Aorta (tissue), 5 donors: ENCODE data around the gene KRT82. TPM values are rescaled to one million over a fixed set of nuclear protein-coding genes. Genes with fewer than 3 reads are reported as not detected.
"Not testable (repeated sequence)": the region's sequence is repeated elsewhere in the genome, so short reads cannot be mapped to it uniquely, and the experiment has no call there.

ENCODE experiments used
- ATAC-seq: fragments of 200-7000 bp; cut with Tn5 transposase; one replicate; pipeline ENCODE4 v1.9.1; 2022; ENCODE audit warnings: moderate library complexity; ENCODE audit not compliant: low FRiP score
- DNase-seq, 2 donors: peaks; one replicate each; pipeline ENCODE4 v3.0.0-alpha.2; 2020
- H3K27ac ChIP-seq, 2 donors: one replicate each; pipeline ENCODE4 v1.5.1; 2013; ENCODE audit warnings: low read length in 2 of 2, mild to moderate bottlenecking in 2 of 2, moderate library complexity in 2 of 2, control low read depth in 1 of 2, inconsistent platforms in 1 of 2, low read depth in 1 of 2
- H3K27me3 ChIP-seq, 2 donors: one replicate each; pipeline ENCODE4 v1.6.1; 2013; ENCODE audit warnings: control low read depth in 1 of 2, low read length in 1 of 2, mild to moderate bottlenecking in 1 of 2, moderate library complexity in 1 of 2; ENCODE audit not compliant: insufficient read depth in 2 of 2, control insufficient read depth in 1 of 2
- H3K36me3 ChIP-seq, 2 donors: one replicate each; pipeline ENCODE4 v1.6.1; 2013; ENCODE audit warnings: control low read depth in 1 of 2, low read length in 1 of 2, mild to moderate bottlenecking in 1 of 2; ENCODE audit not compliant: insufficient read depth in 2 of 2, control insufficient read depth in 1 of 2
- H3K4me1 ChIP-seq, 2 donors: one replicate each; pipeline ENCODE4 v1.6.1; 2013; ENCODE audit warnings: low read length in 2 of 2, control low read depth in 1 of 2, mild to moderate bottlenecking in 1 of 2, moderate library complexity in 1 of 2; ENCODE audit not compliant: insufficient read depth in 2 of 2, control insufficient read depth in 1 of 2
- H3K4me3 ChIP-seq, 2 donors: one replicate each; pipeline ENCODE4 v1.5.1; 2013; ENCODE audit warnings: low read length in 2 of 2, control low read depth in 1 of 2, mild to moderate bottlenecking in 1 of 2
- H3K9me3 ChIP-seq: one replicate; pipeline ENCODE4 v1.6.1; 2013; ENCODE audit warnings: mild to moderate bottlenecking, low read length; ENCODE audit not compliant: control insufficient read depth
- whole genome bisulfite sequencing, 2 donors: extraction: QIAGEN DNeasy Blood & Tissue Kit; methylation state at CpG; one replicate each; pipeline ENCODE4 v1.1.7; 2013; 5-methylcytosine and 5-hydroxymethylcytosine counted together
- intact Hi-C, 2 donors: fragments of 100-400 bp; cut with DNase I; formaldehyde crosslinking; loops; one replicate each; pipeline versions ENCODE4 v1.14.2 to v1.15.0; 2022
- long read RNA-seq, 2 donors: library from polyadenylated mRNA; unstranded; transcript quantifications; one replicate each; pipeline ENCODE4 v2.0.0, GENCODE V29; 2020 to 2021
- polyA plus RNA-seq, 2 donors: library from polyadenylated mRNA; stranded (reverse); fragments of 200-250 nt; gene quantifications; one replicate each; pipeline ENCODE4 v1.2.3, GENCODE V29; 2013
- total RNA-seq, 2 donors: library from RNA; stranded (reverse); fragmentation: NEBNext Ultra II Directional; extraction: Animal tissue kit (Norgen Biotek cat#: 25700); gene quantifications; one replicate each; pipeline ENCODE4 v1.2.1, GENCODE V29; 2021
- donor health status: healthy with polysubstance abuse.
- donor health status: Bipolar disorder and iron deficiency.
- donor health status: DM: no; HTN: no; CAD: no.
- donor health status: DM: no; HTN: no; CAD: no.
- donor health status: DM: yes; HTN: yes; CAD: no.

KRT82 gene
- total RNA-seq (not detected), polyA plus RNA-seq (not detected)
- long read RNA-seq, donor 1, result 0 reads
- long read RNA-seq, donor 2, result 0 reads

DNA sequence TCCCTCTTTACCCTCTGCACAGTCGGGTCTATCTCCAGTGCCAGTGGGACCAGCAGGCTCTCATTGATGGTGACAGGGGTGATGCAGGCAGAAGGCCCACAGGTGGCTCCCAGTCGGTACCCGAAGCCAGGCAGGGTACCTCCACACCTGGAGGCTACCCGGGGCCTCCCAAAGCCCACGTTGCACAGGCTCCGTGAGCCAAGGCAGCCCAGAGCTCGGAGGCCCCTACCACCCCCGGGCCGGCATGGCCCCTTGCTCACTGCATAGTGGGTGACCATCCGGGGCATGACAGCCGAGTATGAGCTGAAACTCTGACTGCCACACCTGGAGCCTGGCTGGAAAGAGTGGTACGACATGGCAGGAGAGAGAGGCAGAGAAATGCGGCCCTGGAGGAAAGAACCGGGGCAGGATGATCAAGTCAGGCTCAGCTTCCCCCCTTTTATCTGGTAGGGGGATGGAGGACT lies at the start of gene KRT82:
Gene KRT82, minus strand, starts transcription at position 414 of the 464 bp plus-strand sequence. Its CDS starts 58 bp downstream, at position 356.
- H3K9me3 ChIP-seq, result no peaks in the 10 kb centered on the region
- H3K4me1 ChIP-seq, result no peaks in the 10 kb centered on the region
- H3K27ac ChIP-seq, result no peak within 1 kb of the TSS
- no peak within 1 kb of the TSS for H3K4me3 ChIP-seq
- H3K27me3 ChIP-seq, result no peaks in the 10 kb centered on the region
- DNase-seq, result peak in 1 of 2 donors; percentile 49
- no peak for ATAC-seq
- intact Hi-C loops, result no loop called here
- no peaks in the 10 kb centered on the region for H3K36me3 ChIP-seq
- WGBS, 2 donors, result 93 to 97% methylated on average over 14 of the region's 14 CpGs

DNA sequence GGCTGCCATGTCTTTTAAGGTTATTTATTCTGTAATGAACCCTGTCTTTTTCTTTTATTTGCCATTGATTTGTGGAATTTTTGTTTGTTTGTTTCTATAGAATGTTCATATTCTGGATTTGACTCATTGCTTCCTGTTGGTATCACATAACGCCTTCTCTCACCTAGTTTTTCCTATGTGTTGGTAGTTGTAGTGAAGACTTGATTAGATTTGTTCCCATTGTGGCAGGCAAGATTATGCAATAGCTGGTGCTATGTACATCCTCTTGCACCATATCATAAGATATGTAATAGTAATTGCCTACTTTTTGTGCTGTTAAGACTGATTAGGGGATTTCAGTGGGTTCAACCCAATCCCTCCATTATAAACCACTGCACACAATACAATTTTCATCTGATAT lies 49.7 kb upstream of the KRT82 start:
- no peaks in the 10 kb centered on the region for H3K36me3 ChIP-seq
- H3K4me1 ChIP-seq, result no peaks in the 10 kb centered on the region
- no peak overlapping the region for H3K27ac ChIP-seq
- ATAC-seq (no peak), DNase-seq (no peak)
- intact Hi-C loops, result no loop called here
- H3K4me3 ChIP-seq, result no peak overlapping the region
- WGBS, 2 donors, result 74 to 88% methylated on average over 1 of the region's 1 CpG
- H3K9me3 ChIP-seq, result no peaks in the 10 kb centered on the region
- H3K27me3 ChIP-seq, result no peaks in the 10 kb centered on the region

DNA sequence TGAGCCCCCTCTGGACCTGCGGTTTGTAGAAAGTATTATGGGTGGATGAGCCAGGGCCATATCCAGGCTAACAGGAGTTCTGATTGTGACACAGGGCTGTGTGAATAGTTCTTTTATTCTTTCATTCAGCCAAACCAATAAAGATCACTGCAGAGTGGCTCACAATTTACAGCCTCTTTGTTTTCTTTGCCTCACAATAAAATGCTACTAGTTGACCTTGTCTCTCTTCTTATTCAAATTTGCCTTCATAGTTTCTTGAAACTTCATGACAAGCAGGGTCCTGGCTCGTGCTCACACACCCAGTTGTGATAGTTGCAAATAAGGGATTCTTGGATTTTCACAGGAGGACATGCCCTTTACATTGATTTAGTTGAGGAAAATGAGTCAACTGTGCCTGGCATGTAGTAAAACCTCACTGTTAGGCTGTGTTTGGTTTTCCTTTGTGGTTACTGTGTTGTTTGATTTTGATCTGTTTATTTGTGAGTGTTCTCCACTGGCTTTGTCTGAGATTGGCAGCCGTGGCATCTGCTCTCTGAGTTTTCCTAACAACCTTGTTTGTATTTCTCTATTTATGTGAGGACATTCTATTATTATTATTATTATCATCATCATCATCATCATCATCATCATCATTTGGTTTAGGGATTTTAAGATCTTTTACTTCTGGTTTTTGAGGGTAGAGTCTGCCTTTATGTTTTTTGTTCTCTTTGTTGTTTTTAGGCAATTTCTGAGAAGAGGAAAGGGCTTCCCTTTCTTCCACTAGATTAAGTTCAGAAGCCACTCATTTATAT lies 48.5 kb upstream of the KRT82 start:
- Histone ChIP-seq H3K4me3 (no peak overlapping the region), H3K9me3 (no peaks in the 10 kb centered on the region), H3K4me1 (no peaks in the 10 kb centered on the region), H3K27ac (no peak overlapping the region), H3K36me3 (no peaks in the 10 kb centered on the region), H3K27me3 (no peaks in the 10 kb centered on the region)
- 54 to 58% methylated on average over 3 of the region's 3 CpGs for WGBS, 2 donors
- DNase-seq, result no peak
- ATAC-seq, result no peak
- intact Hi-C loops, result no loop called here

DNA sequence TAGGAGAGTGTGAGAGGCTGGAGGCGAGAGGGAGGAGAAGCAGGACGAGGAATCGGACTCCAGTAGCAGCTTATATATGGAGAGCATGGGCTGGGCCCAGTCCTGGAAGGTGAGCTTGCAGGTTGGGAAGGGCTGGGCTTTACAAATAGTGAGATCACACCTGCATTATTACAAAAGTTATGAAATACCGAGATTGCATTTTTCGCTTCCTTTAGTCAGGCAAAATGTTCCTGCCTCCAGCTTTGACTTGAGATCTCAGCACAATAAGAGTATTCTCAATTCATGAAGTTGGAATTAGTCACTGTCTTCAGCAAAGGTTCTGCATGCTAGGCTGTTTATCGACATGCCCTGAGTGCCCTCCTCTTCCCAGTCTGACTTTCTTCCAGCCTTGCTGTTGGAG lies 46.0 kb upstream of the KRT82 start, which contains the start of gene KRT6B:
Gene KRT6B, minus strand, starts transcription at position 46 of the 400 bp plus-strand sequence. CDS start 68 bp downstream, outside the sequence.
- no peaks in the 10 kb centered on the region for H3K9me3 ChIP-seq
- WGBS, 2 donors, result 89 to 92% methylated on average over 6 of the region's 6 CpGs
- H3K27me3 ChIP-seq, result no peaks in the 10 kb centered on the region
- H3K4me3 ChIP-seq, result no peak within 1 kb of the TSS
- H3K4me1 ChIP-seq, result no peaks in the 10 kb centered on the region
- DNase-seq (no peak), ATAC-seq (peak; percentile 22)
- no peaks in the 10 kb centered on the region for H3K36me3 ChIP-seq
- intact Hi-C loops, result no loop called here
- H3K27ac ChIP-seq, result no peak within 1 kb of the TSS

DNA sequence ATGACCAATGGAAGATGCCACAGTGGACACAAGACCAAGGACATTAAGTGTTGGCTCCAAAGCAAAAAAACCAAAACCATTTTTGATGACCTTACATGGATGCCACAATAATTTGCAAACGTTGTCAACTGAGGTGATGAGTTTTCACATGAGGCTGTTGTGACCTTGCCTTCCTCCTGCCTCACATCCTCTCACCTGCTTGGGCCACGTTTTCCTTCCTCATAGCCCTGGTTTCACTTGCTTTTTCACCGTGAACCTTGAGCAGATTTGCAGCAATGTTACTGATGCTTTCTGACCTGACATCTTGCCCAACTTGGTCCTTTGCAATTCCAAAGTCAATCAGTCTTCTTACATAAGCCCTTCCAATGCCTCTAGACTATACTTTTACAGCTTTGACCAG lies 42.1 kb upstream of the KRT82 start:
- WGBS, 2 donors, result 61 to 64% methylated on average over 3 of the region's 3 CpGs
- ATAC-seq, result no peak
- Histone ChIP-seq H3K4me3 (no peak overlapping the region), H3K27ac (no peak overlapping the region), H3K9me3 (no peaks in the 10 kb centered on the region), H3K27me3 (no peaks in the 10 kb centered on the region), H3K4me1 (no peaks in the 10 kb centered on the region), H3K36me3 (no peaks in the 10 kb centered on the region)
- no peak for DNase-seq
- intact Hi-C loops, result no loop called here

DNA sequence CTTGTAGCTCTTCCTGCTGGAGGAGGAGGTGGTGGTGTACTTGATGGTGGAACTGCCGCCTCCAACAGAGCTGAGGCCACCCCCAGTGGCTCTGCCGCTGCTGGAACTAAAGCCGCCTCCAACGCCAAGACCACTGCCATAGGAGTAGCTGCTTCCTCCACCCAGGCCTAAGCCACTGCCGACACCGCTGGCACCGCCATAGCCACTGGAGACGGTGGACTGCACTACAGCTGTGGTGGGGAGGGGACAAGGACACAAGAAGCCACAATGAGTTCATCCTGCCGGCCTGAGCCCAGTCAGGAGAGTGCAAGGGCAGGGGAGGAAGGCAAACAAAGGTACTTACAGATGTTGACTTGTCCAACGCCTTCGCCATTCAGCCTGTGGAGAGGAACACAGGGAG lies 41.1 kb upstream of the KRT82 start:
- DNase-seq, H3K4me3 ChIP-seq, H3K4me1 ChIP-seq, H3K9me3 ChIP-seq, H3K27me3 ChIP-seq, H3K36me3 ChIP-seq, intact Hi-C loops, H3K27ac ChIP-seq: not testable (repeated sequence)
- 93 to 95% methylated on average over 11 of the region's 11 CpGs for WGBS, 2 donors
- peak; percentile 17 for ATAC-seq

DNA sequence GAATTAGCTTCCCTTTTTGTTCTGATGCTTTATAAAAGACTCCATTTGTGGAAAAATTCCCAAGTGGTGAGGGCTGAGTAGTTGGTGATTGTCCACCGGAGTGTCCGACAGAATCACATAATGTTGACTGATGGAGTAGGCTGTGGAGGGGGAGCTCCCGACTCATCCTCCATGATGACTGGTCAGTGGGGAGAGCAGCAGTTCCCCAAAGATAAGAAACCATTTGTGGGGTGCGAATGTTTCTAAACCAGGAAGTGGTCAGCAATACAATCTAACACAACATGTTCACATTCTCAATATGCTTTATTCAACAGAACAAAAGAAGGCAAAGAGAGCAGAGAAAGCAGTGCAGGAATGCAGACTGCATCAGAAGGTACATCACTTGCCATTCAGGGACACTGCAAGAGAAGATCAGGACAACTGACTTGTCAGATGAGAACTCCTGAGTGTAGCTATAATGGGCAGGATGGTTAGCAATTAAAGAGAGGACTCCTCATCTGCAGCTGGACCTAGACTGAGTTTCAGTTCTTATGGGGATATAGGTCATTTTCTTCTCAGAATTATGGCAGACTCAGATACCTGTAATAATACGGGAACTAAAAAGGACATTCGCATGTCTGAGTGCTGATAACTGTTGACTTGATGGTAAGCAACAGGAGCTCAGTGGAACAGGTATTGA lies 40.4 kb upstream of the KRT82 start:
- no peaks in the 10 kb centered on the region for H3K4me1 ChIP-seq
- H3K27me3 ChIP-seq, result no peaks in the 10 kb centered on the region
- H3K27ac ChIP-seq, result no peak overlapping the region
- no peak overlapping the region for H3K4me3 ChIP-seq
- WGBS, 2 donors, result 85 to 88% methylated on average over 6 of the region's 6 CpGs
- DNase-seq (no peak), ATAC-seq (no peak)
- H3K9me3 ChIP-seq, result peaks cover 1% of the 10 kb centered on the region
- H3K36me3 ChIP-seq, result no peaks in the 10 kb centered on the region
- intact Hi-C loops, result no loop called here

DNA sequence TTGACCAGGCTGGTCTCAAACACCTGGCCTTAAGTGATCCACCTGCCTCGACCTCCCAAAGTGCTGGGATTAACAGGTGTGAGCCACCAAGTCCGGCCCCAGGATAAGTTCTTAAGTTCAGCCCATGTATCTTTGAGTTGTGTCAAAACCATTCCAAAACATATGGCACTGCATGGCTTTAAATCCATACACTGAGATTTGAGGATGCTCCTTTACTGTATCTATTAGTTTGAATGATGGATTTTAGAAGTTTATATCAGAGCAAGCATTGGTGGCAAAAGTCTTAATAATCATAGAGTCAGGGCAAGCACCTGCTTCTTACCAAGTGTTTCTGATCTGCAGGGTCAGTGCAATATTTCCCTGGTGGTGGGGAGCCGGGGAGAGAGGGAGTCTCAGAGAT lies 39.7 kb upstream of the KRT82 start:
- Histone ChIP-seq H3K27me3 (no peaks in the 10 kb centered on the region), H3K4me1 (no peaks in the 10 kb centered on the region), H3K9me3 (peaks cover 1% of the 10 kb centered on the region), H3K36me3 (no peaks in the 10 kb centered on the region), H3K27ac (no peak overlapping the region), H3K4me3 (no peak overlapping the region)
- intact Hi-C loops, result no loop called here
- DNase-seq, result no peak
- ATAC-seq, result no peak
- WGBS, 2 donors, result 50 to 64% methylated on average over 3 of the region's 3 CpGs
